ENCODE measurements around the gene WWP2. TPM values are rescaled to one million over a fixed set of nuclear protein-coding genes. Genes with fewer than 3 reads are reported as not detected.

The WWP2 gene
- total and polyA plus RNA-seq, 2 donors (not counting 3 experiments of a cell fraction or from before 2014, with no cell fraction given): 17.9 to 44.9 TPM

DNA sequence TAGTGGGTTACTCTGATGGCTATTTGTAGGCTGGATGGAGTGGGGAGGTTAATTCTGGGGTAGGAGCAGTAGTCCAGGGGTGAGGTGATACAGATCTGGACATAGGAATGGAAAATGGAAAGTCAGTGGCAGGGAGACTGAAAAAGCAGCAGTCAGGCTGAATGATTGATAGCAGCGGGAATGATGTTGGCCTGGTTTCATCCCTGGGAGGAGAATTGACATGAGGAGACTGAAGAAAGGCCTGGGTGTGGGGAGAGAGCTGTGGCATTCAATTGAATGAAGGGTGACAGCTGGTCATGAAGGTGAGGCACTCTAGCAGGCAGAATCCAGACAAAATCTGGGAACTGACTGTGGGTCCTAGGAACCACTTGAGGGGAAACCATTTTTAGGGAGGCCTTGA is 154.3 kb downstream of the WWP2 start:
- Histone ChIP-seq H3K4me1 (ENCODE audit: control insufficient read depth, extremely low read depth, insufficient read depth, low read length) (peaks cover 11% of the 10 kb centered on the region), H3K27me3 (ENCODE audit: control insufficient read depth in 2 of 2, insufficient read depth in 2 of 2, low read length in 2 of 2) (no peaks in the 10 kb centered on the region), H2AFZ (ENCODE audit: low read depth, low read length) (no peak overlapping the region), H3K36me3 (ENCODE audit: control insufficient read depth in 2 of 2, extremely low read depth in 1 of 2, insufficient read depth in 2 of 2, low read length in 2 of 2) (peaks cover 0 to 2% of the 10 kb centered on the region in 2 experiments), H4K20me1 (replicated peaks; ENCODE audit: control insufficient read depth, extremely low read depth, insufficient read depth, low read length) (no peaks in the 10 kb centered on the region), H3K9me1 (replicated peaks; ENCODE audit: control insufficient read depth, extremely low read depth, insufficient read depth, low read length) (no peaks in the 10 kb centered on the region), H3K9ac (replicated peaks; ENCODE audit: extremely low read depth, insufficient read depth, low read length) (no peak overlapping the region), H3K79me2 (ENCODE audit: control insufficient read depth, insufficient read depth, low read length) (no peaks in the 10 kb centered on the region), H3K4me2 (ENCODE audit: insufficient read depth, low read length) (no peak overlapping the region), H3K4me3 (replicated peaks in 1 of 3; ENCODE audit: insufficient read depth in 1 of 3, low read depth in 1 of 3, low read length in 3 of 3) (no peak overlapping the region), H3K9me3 (replicated peaks; ENCODE audit: control insufficient read depth, insufficient read depth, low read length) (no peaks in the 10 kb centered on the region), H3K27ac (ENCODE audit: insufficient read depth, low read depth, low read length) (no peak overlapping the region)
- POLR2A ChIA-PET: no interaction called here
- DNase-seq (ENCODE audit: low read depth, low spot score) (no peak), FAIRE-seq (no peak)
- TF ChIP-seq CTCF (IDR thresholded peaks at IDR 0.05; ENCODE audit: extremely low read depth in 1 of 2, insufficient read depth in 1 of 2, low read depth in 1 of 2, low read length in 2 of 2) (no peak), FOS (IDR thresholded peaks at IDR 0.05; ENCODE audit: borderline replicate concordance, insufficient read depth, low read length) (no peak), EZH2 (IDR thresholded peaks at IDR 0.05; ENCODE audit: borderline replicate concordance, low read depth, low read length, severe bottlenecking) (no peak), JUN (IDR thresholded peaks at IDR 0.05; ENCODE audit: borderline replicate concordance, insufficient read depth, insufficient read length, low read depth) (no peak), MYC (IDR thresholded peaks at IDR 0.05; ENCODE audit: low read depth, low read length) (no peak), GATA2 (IDR thresholded peaks at IDR 0.05; ENCODE audit: insufficient read depth, insufficient read length, low read depth, low read length) (no peak), MAX (IDR thresholded peaks at IDR 0.05; ENCODE audit: insufficient read depth, insufficient read length) (no peak), POLR2A (IDR thresholded peaks at IDR 0.05; ENCODE audit: low read depth, low read length) (no peak), POLR2AphosphoS5 (IDR thresholded peaks at IDR 0.05; ENCODE audit: insufficient read depth, low read depth, low read length) (no peak)
- no TSS peak for BruUV-seq (replicated peaks)
- intact Hi-C loops (cut with micrococcal nuclease) (loop anchor here (5.0 kb wide), 1 partner anchor 69 kb away; no protein-coding TSS in a partner anchor), dilution Hi-C loops (cut with MboI; ENCODE audit: extremely low pct_ligation_motif_present, low sequenced_read_pairs) (no loop called here)
- CTCF ChIA-PET: interaction anchor here (4.3 kb wide), 1 partner anchor 13 kb away, joined by 32 read pairs; no protein-coding TSS in a partner anchor

Measured in endothelial cell of umbilical vein (primary cell).